ENCODE data around the gene NCKAP5.
A peak's percentile ranks its signal among the peaks of the same experiment; 100 is the strongest.

NCKAP5 gene

DNA sequence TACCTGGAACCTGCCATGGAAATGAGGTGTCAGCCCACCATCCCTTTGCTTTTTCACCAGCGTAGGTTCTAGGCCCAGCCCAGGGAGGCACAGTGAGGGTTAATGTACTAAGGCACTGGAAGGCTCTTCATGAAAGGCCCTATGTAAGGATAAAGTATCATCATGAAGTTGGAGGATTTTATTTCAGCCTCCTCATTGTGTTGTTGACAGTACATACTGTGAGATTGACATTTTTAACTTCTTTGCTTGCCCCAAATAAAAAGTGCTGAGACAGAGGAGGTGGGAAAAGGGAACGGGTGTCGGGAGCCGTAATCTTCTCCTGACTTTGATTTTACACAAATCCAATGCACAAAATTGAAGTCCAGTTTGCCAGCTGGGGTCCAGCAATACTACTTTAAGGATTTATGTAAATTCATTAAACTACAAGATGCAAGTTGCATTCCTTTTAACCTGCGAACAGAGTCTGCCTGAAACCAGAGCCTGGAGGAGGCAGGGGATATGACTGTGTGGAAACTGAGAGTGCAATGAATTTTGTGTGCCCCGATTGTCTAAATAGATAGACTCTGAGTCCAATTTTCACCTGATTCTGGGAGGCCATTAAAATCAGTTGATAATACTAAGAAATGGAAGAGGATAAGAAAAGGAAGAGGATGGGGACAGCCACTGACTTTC is 5.4 kb upstream of the NCKAP5 start:
- DNase-seq, result no peak

DNA sequence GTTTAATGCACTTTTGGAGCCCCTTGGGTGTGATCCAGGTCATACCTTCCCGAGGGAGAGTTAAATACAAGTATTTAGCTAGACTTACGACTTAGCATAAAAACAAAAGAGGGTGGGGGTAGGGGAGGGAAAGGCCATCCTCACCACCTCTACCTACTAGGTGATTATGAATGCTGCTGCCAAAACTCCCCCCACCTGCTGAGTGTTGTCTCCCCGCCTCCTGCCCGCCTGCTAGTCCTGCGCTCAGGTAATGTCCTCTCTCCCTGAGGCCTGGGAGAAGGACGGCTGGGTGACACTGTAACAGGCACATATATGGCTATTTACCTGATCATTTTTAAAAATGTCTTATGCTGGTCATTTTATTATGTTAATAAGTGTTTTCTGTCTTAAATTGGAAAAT is 3.0 kb upstream of the NCKAP5 start:
- DNase-seq, result no peak

DNA sequence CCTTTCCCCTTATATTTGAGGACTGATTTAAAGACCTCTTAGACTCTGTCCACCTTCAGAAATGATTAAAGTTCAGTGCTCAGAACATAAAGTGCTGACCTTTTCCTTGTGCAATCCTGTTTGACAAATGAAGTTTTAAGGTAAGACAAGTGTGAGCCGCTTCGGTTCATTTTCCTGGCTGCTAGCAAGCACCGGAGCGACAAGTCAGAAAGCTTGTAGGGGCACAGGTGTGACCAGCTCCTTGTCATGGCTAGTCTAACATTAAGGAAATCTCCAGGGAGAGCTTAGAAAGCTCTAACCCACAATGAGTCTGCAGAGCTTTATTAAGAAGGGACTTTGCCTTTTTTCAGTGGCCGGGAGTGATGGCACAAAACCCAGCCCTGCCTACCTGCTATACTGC is 2.3 kb upstream of the NCKAP5 start:
- no peak for DNase-seq

DNA sequence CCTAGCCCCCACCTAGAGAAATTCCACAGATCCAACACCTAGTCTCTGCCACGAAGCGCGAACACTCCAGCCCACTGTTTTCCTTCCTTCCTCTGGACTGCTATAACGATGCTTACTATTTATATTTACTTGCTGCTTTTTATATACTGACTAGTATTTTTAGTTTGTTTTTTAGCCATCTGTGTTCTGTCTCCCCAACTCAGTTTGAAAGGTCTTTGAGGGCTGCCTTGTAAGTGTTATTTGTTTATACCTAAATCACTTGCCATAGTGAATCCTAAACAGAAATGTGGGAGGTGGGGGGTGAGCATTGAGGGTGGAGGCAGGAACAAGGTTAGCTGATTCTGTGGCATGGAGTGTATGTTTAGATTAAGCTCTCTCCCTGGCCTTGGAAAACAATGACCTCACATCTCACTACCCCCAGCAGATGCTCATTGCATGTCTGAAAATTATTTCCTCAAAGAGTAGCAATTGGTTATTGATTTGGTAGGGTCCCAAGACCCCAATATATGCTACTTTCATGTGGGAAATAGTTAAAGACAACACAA is 1.1 kb upstream of the NCKAP5 start:
- DNase-seq, result no peak

DNA sequence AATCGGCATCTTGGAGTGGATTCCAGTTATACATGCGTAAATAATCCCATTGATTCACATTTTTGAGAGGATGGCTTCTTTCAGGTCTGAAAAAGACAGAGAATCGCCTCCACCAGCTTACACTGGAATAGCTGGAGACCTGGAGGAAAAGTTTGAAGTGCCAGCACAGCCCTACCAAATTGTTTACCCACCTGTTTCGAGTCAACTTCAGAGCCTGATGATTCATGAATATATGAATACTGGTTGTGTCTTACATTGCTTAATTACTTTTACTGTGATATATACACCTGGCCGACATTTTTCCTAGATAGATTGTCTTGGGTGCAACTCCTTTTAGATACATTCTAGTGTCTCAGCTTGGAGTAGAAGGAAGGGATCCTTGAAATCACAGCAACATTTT is 335 bp upstream of the NCKAP5 start:
- DNase-seq, result no peak

DNA sequence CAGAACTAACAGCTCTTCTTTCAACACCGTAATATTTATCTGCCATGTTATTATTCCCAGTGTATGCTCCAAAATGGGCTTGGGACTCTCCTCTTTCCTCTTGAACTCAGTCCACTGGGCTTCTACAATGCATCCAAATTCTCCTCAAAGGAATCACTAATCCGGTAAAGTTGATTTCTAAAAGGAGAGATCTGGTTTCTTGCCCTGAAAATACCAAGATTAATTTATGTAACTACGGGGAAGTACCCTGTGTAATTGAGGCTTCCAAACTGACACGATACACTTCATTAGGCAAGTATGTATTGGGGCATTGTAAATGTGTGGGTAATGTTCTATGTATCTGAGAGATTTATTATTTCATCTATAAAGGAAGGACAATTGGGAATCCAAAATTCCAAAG is 5.7 kb downstream of the NCKAP5 start:
- DNase-seq, result no peak

DNA sequence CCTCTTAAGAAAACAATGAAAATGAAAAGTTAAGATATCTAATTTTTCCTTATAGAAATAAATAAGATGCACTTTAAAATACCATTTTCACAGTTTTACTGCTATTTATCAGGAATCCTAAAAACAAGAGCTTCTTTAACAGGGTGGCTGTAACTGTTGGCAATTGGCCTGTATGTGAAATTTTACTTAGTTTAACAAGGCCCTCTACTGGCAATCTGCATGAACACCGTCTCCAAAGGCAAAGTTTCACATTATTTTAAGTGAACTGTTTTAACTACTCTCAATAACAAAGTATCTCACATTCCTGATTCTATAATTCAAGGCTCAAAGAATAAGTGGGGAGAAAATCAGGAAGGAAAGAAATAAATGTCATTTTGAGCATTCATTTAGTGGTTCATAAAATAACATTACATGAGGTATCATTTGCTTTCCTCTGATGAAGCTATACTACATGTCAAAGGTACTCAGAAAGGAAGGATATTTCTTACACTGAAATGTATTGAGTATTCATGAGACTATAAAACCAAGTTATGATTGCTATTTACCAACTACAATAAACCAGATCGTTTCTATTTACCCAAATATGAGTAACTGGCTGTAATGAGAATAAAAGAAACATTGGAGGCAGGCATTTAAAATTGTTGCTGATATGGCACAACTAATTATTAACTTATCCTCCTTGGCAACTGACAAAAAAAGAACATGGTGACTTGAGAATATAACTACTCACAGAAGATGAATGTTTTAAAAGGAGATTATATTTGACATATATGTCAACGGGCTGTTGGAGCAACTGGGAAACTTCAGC is 7.0 kb downstream of the NCKAP5 start:
- peak; percentile 54 for DNase-seq

DNA sequence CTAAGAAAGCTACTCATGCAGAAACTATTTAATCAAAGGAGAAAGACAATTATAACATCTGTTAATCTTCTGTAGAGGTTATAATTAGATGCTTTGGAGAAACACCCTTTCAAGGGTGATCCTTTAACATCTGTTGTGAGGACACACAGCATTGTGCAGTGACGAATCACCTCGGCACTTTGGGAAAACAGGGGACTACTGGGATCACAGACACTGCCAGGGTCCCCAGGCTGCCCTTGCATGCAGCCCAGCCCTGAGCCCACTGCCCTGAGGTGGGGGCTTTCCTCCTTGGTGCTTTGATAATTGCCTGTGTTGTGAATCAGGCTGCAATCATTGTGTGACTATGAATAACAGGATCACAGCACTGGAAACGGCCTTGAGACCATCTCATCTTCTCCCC is 10.6 kb downstream of the NCKAP5 start:
- DNase-seq, result no peak

DNA sequence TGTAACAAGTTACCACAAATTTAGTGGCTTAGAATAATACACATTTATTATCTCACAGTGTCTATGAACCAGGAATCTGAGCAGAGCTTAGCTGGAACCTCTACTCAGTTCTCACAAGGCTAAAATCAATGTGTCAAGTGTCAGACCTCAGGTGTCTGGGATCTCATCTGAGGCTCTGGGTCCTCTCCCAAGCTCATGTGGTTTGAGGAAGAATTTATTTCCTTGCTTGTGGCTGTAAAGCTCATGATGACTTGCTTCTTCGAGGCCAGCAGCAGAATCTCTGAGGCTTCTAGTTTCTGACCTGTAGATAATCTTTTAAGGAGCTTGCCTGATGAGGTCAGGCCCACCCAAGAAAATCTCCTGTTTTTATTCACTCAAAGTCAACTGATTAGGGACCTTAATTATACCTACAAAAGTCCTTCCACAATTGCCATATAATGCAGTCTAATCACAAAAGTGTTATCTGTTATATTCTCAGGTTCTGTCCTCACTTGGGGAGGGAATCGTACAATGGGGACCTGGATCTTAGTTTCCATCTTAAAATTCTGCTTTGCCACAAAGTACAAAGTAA is 14.3 kb downstream of the NCKAP5 start:
- DNase-seq, result no peak

DNA sequence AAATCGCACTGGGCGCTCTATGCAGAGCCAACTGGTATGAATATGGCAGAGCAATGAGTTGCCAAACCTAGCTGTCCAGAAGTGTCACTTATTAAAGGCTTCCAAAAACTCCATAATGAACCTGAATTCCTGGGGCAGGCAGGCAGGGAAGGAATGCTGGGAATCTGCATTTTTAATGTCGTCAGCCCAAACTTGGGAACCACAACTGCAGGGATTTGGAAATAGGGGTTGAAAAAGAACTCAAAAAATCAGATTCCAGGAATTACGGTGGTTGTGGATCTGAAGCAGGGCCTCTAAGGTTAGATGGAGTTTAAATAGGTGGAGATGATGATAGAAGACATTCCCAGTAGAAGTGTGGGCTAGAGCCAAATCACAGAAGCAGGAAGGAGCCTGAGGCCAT is 15.0 kb downstream of the NCKAP5 start:
- DNase-seq, result no peak

DNA sequence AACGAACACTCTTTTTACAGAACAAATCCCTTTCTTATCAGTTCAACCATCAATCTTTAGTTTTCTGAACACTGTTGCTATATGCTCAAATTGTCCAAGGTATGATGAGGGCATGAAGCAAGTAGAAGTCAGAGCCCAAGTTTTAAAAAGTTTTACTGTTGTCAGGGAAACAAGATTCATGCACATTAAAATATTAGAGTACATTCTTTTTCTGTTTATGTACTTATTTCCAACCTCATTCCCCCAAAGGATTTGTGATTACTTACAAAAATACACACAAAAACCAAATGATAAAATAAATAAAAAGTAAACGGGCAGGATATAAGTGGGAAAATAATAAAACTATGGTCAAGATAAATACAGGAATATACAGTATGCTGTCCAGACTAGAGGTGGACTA is 15.4 kb downstream of the NCKAP5 start:
- DNase-seq, result no peak

DNA sequence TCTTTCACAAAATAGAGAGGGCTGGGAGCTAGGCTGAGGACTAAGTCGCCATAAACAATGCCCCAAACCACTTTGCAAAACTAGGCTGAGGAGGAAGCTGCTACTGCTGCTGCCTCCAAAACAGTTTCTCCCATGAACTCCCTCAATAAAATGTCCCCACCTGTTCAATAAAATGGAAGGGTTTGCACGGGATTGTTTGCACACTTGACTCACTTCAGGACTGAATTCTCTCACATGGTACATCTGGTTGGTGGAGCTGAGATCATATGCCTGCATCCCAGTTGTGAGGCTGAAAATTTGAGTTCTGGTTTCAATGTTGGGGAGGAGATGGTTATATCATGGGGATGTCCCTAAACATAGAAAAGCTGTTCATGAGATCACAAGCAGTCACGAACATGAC is 26.5 kb downstream of the NCKAP5 start:
- no peak for DNase-seq

DNA sequence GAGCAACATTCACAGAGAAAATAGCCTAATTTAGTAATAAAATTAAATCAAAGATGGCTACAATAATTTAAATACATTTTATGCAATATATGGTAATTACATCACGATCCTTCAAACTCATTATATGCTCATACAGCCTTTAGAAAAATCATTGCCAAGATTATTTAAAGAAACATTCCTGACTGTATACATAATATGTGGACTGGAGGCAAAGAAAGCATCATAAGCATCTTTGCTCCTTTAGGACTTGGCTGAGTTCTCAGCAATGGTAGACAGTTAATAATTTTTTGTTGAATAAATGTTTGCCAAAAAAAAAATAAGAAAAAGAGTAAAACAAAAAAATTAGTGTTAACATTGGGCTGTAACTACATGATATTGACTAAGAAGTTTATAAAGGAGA is 26.9 kb downstream of the NCKAP5 start:
- no peak for DNase-seq

DNA sequence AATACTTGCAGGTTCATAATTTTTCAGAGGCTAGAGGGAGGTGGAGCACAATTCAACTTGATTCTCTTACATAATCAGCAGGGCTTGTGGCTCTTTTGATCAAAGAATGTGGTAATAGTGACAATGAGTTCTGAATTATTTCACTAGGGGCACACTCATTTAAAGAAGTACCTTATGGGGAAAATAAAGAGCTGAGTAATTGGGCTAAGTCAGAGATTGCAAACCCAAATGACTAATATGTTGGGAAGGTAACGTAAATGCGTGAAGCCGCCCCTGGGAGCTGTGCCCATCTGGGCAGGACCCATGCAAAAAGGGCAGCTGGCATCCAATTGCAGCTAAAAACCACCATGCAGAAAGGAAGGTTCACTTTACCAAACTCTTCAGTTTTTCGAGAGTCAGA is 35.3 kb downstream of the NCKAP5 start:
- DNase-seq, result no peak

DNA sequence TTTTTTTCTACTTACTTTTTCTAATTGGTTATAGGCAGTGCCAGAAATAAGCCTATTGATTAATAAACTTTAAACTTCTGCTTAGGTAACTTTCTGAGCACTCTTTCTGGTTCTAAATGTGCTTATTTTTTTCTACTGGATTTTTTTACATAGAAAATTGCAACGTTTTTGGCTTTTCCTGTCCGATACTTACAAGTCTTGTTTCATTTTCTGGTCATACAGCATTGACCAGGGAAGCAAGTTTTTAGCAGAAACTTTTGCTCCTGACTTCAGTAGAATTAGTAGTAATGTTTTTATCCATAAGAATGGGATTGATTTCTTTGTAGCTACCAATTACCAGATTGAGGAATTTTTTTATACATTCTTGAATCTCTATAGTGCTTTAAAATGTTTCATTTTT is 36.9 kb downstream of the NCKAP5 start:
- no peak for DNase-seq

DNA sequence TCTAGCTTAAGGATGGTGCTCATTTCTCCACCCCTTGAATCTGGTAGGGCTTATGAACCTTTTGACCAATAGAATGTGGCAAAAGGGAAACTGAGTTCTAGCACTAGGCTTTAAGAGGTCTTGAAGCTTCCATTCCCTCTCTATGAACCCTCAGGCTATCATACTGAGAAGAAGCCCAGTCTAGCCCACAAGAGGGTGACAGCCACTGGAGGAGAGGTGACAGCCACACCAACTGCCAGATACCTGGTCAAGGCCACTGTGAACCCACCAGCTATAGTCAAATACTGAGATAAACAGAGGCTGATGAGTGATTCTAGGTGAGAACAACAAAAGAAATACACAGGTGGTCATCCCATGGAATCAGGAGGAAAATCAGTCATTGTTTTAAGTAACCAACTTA is 37.6 kb downstream of the NCKAP5 start:
- no peak for DNase-seq

DNA sequence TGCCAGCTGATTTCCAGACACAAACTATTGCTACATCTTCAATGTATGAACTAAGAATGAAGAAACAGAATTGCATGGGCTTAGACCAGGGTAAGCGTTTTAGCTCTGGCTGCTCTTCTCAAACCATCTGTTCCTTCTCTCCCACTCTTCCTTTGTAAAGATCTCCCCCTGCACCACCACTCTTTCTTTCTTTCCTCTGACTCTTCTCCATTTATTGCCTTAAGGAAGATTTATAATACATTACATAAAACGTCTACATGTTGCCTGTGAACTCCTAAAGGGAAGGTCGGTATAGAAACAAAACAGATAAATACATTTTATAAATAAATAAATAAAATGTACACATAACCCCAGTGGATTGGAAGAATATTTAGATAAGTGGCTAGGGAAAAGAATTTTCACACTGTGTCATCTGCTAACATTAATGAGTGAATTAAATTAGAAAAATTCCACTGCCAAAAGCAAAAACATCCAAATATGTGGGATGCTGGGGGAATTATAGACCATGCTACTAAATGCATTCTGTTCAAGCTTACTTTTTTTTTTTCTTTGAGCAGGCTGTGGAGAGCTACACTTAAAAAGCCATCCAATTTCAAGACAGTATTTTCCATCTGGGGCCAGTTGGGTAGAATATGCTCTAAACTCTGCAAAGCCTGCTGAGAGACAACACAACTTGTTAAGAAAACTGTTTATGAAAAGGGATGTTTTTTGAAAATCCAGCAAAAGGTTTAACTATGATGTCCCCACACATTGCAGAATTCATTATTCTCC is 41.5 kb downstream of the NCKAP5 start:
- DNase-seq, result no peak

DNA sequence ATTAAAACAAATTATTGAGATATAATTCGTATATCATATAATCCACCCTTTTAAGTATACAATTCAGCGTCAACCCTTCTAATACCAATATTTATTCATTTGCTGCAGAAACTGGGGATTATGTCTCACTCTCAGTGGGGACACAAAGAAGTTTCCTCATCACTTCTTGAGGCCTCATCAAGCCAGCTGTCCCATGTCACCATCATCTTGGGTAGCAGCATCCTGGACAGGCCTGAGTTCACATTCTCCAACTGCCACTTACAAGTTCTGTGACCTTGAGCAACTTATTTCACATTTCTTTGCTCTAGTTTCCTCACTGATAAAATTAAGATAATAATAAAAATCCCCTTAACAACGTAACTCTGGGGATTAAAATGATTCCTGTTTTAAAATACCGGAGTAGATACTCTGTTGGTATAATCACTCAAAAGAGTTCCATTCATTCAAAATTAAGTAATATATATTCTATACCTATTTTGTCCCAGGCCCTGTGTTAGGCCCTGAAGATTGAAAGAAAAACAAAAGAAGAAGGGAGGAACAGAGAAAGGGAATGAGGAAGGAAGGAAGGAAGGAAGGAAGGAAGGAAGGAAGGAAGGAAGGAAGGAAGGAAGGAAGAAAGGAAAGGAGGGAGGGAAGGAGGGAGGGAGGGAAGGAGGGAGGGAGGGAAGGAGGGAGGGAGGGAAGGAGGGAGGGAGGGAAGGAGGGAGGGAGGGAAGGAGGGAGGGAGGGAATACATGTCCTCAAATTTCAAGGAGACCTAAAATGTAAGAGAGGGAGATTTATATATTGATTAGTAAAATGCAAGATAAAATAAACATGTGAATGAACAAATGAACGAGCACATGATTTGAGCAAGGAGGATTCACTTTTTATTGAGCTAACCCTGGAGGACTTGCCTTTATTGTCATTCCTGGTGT is 42.4 kb downstream of the NCKAP5 start:
- DNase-seq, result no peak

DNA sequence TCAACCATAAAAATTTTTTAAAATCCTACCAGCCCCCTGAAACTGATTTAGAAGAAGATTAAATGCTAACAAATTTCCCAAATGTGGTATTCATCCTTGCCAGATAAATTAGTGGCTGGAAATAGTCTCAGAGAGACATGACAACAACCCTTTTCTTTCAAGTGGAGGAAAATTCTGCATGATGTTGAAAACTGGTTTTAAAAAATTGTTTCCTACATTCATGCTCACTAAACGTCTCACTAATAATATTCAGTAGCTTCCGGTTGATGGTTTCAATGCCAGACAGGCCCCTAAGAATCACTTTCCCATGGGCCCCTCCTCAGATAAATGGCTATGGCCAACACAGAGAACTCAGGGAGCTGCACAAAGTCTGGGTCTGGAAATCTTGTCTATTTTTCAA is 43.2 kb downstream of the NCKAP5 start:
- DNase-seq, result no peak

DNA sequence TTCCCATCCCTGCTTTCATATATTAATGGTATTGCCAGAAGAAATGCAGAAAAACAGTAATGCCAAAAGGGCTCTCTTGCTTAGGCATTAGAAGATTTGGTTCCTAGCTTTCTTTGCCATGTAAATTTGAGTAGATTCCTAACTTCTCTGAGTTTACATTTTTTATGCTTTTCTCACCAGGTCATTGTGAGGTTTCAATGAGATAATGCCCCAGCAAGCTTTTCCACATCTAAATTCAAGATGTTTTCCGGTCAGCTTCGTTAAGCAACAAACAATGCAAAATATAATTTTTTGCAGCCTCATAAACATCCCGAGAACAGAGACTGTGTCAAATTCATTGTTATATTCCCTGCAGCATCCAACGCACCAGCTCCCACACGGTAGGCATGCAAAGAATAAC is 44.9 kb downstream of the NCKAP5 start:
- DNase-seq, result no peak

DNA sequence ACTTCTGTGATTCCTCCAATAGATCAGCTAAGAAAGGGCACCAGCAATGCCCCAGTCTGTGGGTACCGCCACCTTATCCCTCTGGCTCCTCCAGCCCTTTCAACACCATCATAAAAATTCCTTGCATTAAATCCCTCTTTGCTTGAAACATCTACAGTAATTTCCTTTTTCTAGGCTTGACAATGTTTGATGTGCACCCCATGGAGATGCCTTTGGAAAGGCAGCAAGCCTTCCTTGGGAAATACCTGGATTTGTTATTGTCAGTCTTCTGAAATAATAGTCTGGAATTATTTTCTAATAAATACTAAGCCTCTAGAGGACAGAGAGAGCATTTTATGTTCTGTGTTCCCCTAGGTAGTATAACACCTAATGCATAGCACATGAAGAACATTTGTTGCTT is 46.1 kb downstream of the NCKAP5 start:
- DNase-seq, result no peak

DNA sequence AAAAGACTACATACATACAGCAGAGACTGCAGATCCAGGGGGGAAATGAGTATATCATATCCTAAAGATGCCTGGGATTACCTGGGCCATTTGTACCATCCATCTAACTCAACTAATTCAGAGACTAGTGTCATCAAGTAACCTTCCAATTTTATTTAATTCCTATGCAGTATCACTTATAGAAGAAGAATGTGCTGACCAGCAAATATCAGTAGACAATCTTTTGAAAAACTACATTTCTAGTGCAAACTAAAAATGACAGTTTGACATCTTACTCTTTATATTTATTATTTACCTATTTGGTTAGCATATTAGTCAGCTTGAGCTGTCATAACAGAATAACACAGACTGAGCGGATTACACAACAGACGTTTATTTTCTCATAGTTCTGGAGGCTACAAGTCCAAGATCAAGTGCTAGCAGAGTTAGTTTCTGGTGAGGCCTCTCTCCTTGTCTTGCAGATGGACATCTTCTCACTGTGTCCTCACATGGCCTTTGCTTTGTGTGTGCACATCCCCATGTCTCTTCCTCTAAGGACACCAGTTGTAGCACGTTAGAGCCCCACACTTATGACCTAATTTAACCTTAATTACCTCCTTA is 47.0 kb downstream of the NCKAP5 start:
- no peak for DNase-seq
